WI38 (cell line): ENCODE measurements around the gene ARF5.
A peak's percentile ranks its signal among the peaks of the same experiment; 100 is the strongest.
"Not testable (repeated sequence)": the region's sequence is repeated elsewhere in the genome, so short reads cannot be mapped to it uniquely, and the experiment has no call there.

Source experiments
- H3K4me3 ChIP-seq: 2 replicates; pipeline ENCODE4 v1.5.1; 2011; ENCODE audit warnings: low read depth, mild to moderate bottlenecking, control low read depth, low read length
- CTCF ChIP-seq: IDR thresholded peaks from 2 replicates; pipeline ENCODE4 v1.5.1; 2012; ENCODE audit warnings: low read depth, mild to moderate bottlenecking, control low read depth, low read length

Gene ARF5

GRCh38 chr7:127588019-127588696, at the start of gene ARF5:
ARF5 (plus strand) TSS chr7:127588411; CDS start chr7:127588499, 88 bp downstream.
- TF ChIP-seq CTCF, result no peak
- peak within 1 kb of the TSS; percentile 77 for H3K4me3 ChIP-seq

- TF ChIP-seq CTCF, result no peak
- no peak overlapping the region for H3K4me3 ChIP-seq
Observed at GRCh38 chr7:127539116-127539515, 49.1 kb upstream of the ARF5 start.

DNA sequence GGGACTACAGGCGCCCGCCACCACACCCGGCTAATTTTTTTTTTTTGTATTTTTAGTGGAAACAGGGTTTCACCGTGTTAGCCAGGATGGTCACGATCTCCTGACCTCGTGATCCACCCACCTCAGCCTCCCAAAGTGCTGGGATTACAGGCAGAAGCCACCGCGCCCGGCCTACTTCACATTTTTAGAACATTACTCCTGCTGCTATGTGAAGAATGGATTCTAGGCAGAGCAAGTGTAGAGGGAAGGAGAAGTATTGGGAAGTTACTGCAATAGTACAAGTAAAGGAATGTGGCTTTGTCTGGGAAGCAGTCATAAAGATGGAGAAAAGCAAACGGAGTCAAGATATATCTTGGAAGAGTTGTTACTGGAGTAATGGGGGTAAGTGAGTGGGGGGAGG, 47.8 kb upstream of the ARF5 start:
- H3K4me3 ChIP-seq, result not testable (repeated sequence)

- no peak overlapping the region for H3K4me3 ChIP-seq
- TF ChIP-seq CTCF, result no peak
Observed at GRCh38 chr7:127541548-127541947, 46.7 kb upstream of the ARF5 start.

DNA sequence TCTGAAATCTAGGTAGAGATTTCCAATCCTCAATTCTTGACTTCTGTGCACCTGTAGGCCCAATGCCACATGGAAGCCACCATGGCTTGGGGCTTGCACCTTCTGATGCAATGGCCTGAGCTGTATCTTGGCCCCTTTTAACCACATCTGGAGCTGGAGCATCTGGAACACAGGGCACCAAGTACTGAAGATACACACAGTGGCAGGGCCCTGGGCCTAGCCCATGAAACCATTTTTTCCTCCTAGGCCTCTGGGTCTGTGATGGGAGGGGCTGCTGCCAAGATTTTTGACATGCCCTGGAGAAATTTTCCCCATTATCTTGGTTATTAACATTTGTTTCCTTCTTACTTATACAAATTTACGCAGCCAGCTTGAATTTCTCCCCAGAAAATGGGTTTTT, 41.9 kb upstream of the ARF5 start:
- TF ChIP-seq CTCF, result no peak
- H3K4me3 ChIP-seq, result no peak overlapping the region

DNA sequence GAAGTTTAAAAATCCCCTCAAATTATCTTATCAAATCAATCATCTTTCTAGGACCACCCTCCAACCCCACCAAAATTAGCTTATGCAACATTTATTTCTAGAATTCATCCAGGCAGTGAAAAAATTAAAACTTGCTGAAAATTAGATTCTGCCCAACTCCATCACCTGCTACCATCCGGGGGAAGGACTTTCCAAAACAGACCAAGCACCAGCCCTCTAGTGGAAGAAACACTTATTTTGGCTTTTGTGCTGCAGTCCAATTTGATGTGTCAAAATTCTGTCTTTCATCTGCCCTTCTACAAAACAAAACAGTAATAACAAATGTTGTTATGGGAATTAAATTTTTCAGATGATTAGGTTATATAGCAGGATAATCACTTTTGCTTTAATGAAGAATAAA, 38.0 kb upstream of the ARF5 start:
- no peak for TF ChIP-seq CTCF
- no peak overlapping the region for H3K4me3 ChIP-seq

GRCh38 chr7:127551941-127552340, 36.3 kb upstream of the ARF5 start:
- TF ChIP-seq CTCF, result no peak
- no peak overlapping the region for H3K4me3 ChIP-seq

DNA sequence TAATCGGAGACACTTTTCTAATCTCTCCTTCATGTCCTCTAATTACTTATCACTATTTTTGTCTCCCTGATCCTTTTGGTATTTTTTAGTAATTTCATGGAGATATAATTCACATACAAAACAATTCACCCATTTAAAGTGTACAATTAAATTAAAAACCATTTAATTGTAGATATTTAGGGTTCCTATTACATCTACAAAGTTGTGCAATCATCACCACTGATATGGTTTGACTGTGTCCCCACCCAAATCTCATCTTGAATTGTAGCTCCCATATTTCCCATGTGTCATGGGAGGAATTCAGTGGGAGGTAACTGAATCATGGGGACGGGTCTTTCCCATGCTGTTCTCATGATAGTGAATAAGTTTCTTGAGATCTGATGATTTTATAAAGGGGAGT, 31.8 kb upstream of the ARF5 start:
- TF ChIP-seq CTCF, result no peak
- no peak overlapping the region for H3K4me3 ChIP-seq
